DMS79 (cell line): ENCODE data around the gene BICC1.
"Not testable (repeated sequence)": the region's sequence is repeated elsewhere in the genome, so short reads cannot be mapped to it uniquely, and the experiment has no call there.

Experiments used
- DNase-seq: peaks from one replicate; lab custom pipeline; 2025; lab: John Stamatoyannopoulos, UW

Gene BICC1

DNA sequence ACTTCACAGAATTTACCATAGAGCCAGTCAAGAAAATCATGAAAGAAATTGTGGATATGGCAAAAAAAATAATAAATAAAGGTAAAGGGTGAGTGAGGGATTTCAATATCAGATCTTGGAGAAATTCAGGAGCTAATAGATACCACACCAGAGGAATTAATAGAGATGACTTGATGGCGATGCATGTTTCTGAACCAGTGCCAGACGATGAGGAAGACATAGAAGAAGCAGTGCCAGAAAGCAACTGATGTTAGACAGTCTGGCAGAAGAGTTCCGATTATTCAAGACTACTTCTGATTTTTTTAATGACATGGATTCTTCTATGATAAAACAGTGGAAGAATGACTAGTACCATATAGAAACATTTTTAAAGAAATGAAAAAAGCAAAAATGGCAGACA lies 314.7 kb downstream of the BICC1 start:
- no peak for DNase-seq

GRCh38 chr10:58829839-58830238 lies 317.2 kb downstream of the BICC1 start:
- DNase-seq = no peak

GRCh38 chr10:58830697-58831096 lies 318.0 kb downstream of the BICC1 start:
- DNase-seq = no peak

- DNase-seq = no peak
Observed at GRCh38 chr10:58833771-58834561, 321.3 kb downstream of the BICC1 start.

DNA sequence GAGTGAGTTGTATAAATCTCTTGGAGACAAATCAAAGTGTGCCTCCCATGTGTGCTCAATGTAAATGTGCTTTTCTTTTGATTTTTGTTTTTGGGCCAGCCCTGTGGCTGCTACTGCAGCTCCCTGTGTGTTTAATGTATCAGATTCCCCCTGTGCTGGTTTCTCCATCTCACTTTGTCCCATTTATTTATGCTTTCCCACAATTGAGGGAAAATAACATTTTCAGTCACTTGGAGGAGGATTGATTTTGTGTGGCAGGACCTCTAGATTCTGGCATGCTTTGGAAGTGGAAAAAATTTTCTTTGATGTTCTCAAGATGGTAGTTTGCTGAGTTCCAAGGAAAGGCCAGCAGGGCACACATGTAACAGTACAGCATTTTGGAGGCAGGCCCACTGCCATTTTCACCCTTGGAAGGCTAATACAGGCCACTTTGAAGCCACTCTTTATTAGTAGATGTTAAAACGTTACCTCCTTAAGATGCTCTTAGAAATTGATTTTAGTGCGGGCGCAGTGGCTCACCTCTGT lies 323.6 kb downstream of the BICC1 start:
- DNase-seq = no peak

DNA sequence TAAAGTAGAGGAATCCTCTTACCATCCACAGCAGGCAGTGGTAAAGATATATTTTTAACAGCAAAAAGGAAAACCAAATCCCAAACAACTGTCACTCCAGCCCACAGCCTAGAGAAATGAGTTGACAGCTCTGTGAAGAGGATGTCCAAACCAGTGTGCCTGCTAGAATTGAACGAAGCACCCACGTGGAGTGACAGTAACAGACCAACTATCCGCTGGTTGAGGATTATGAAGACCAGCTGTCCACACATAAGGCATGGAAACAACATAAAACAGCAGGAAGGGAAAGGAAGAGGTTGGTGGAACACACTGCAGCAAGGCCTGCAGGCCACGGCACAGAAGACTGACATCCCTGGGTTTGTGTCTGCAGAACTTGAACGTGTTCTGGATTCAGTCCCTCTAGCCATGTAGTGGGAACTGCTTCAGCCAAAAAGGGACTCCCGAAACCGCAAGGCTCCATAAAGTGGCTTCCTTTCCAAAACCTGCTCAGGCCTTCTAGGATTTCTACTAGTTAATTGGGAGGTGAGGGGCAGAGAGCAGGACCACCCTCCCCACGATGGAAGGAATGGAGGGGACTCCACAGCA lies 324.4 kb downstream of the BICC1 start:
- no peak for DNase-seq

DNA sequence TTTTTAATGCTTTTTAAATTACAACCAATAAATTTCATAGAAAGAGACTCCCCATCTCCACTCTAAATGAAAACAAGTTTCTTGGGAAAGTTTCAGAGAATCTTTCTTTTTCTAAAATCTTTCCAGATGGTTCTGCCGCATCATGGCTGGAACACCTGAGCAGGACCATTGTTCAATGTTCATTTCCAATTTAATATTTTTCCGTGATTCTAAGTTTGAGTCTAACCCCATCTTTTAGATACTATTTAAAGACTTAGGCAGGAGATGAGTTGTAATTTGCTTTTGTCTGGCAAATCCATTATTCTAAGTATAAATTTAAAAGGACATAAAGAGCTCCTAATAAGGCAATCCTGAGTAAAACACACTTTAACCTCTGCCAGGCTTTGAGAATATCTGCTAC lies 325.2 kb downstream of the BICC1 start:
- no peak for DNase-seq

DNA sequence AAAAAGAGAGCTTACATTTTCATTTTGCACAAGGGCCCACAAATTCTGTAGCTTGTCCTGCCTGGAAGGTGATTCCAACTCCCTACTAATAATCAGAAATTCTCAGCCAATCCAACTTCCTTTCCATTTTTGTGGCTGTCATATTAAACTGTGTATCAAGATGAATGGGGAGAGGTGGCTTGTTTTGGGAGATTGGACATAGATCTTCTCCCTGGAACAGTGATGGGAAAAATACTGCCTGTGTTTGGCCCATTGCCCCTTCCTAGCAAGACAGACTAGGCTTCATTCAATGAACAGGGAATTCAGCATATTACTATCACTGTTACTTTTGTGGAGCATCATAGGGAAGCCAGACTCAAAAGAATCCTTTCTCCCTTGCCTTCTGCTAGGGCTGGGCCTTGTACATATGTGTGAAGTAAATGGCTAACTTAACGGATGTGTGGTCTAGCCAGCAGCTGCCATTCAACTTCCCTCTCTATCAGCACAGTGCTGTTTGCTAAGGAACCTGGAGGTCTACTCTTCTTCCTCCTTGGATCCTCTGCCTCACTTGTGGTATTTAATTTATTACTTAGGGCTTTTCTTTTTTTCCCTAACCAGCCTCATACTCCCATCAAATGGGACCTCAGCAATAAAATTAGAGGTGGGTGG lies 326.0 kb downstream of the BICC1 start:
- no peak for DNase-seq

- DNase-seq = no peak
Observed at GRCh38 chr10:58839771-58840170, 327.1 kb downstream of the BICC1 start.

GRCh38 chr10:58840840-58841435 lies 328.3 kb downstream of the BICC1 start:
- DNase-seq = no peak

GRCh38 chr10:58842860-58843376 lies 330.2 kb downstream of the BICC1 start:
- DNase-seq = no peak

DNA sequence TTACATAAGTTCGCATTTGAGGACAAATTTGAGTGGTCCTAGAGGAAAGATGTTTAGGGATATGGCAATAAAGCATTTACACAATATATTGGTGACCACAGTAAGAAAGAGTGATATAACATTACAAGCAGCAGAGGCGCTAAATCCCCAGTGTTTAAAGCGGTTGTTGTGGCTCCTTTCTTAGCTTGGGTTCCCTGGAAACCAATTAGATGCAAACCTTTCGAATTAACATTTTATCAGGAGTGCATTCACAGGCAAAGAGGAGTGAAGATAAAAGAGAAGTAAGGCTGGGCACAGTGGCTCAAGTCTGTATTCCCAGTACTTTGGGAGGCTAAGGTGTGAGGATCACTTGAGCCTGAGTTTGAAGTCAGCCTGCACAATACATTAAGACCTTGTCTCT lies 331.1 kb downstream of the BICC1 start:
- DNase-seq = no peak

DNA sequence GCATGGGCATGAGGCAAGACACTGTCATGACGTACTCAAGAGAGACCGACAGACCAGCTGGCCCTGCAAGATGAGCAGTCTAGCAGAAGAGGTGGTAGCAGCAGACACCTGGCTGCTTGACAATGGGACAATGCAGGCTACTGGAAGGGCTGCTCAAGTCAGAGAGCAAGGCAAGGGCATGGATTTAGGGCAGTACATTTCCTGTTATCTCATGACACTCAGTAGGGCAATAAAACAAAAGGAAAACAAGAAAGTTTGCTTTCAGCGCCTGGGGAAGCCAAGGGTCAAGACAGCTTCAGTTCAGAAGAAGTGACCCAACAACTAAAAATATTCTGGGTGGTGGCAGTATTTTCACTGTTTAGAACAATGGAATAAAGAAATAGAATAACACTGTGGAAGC lies 332.0 kb downstream of the BICC1 start:
- DNase-seq = no peak

- no peak for DNase-seq
Observed at GRCh38 chr10:58846856-58847255, 334.2 kb downstream of the BICC1 start.

GRCh38 chr10:58851606-58852005 lies 338.9 kb downstream of the BICC1 start:
- DNase-seq = no peak

- no peak for DNase-seq
Observed at GRCh38 chr10:58853668-58854067, 341.0 kb downstream of the BICC1 start.

DNA sequence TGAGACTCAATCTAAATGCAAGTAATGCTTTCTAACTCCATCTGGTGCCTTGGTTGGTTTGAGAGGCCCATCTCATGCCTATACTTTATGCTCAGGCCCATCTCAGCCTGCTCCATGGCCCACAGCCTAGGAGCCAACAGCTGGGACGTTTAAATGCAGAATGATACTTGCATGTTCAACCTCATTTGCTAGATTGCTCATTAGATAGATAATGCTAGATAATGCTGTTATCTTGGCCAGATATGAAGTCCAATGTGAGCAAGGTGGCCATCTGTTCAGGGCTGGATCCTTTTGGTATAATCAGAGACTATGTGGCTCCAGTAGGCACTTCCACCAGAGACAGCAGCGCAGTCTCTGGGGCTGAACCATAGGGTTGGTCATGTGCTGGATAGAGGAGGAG lies 342.1 kb downstream of the BICC1 start:
- DNase-seq = no peak

GRCh38 chr10:58856508-58857240 lies 344.0 kb downstream of the BICC1 start:
- DNase-seq = no peak

DNA sequence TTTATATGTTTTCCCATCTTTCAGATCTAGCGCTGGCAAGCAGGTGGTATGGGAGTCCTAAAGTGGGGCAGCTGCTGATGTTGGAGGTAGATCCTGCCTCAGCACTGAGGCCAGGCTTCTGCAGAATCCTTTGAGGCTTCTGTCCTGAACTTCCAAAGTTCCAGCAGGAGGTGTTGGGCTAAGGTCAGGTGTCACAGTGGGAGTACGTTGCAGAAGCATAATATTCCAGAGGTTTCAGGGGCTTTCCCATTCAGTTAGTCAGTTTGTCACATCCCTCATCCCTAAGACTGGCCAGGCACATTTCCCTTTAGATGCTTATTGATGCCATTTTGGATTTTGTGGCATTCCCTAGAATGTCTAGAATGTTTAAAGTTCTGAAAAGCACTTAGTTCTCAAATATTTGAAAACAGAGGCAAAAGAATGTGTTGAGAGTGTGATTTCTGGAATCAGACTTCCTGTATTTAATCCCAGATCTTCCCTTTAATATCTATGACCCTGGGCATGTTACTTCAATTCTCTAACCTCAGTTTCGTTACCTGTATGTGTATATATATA lies 344.7 kb downstream of the BICC1 start:
- no peak for DNase-seq

DNA sequence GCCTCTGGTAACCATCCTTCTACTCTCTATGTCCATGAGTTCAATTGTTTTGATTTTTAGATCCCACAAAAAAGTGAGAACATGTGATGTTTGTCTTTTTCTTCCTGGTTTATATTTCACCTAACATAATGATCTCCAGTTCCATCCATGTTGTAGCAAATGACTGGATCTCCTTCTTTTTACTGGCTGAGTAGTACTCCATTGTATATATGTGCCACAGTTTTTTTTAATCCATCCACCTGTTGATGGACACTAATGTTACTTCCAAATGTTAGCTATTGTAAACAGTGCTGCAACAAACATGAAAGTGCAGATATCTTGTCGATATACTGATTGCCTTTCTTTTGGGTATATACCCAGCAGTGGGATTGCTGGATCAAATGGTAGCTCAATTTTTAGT lies 345.5 kb downstream of the BICC1 start:
- DNase-seq = not testable (repeated sequence)

DNA sequence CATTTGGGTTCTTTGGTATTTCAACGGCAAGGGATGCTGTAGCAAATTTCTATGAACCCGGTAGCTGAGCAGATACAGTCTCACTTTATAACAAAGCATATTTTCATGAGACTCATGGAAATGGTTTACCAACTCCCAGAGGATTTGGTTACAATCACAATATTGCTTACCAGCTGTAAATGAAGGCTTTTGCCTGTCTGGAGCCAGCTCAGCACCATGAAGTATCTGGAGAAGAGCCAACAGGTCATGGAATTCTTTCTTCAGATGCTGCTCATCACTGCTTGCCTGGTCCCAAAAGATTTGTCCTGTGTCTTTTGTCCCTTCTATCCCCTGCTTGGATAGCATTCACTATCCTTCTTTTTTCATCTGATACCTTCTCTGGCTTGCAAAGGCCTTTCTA lies 346.9 kb downstream of the BICC1 start:
- no peak for DNase-seq
